Activated CD8-positive, alpha-beta memory T cell treated with anti-CD3 and anti-CD28 coated beads, Interleukin-2, amount 50 U/mL, for 4 hours (primary cell): Measurements from ENCODE around the gene VOPP1.

Experiments used
- DNase-seq: peaks from one replicate; pipeline ENCODE4 v3.0.0-alpha.2; 2020

Gene VOPP1

DNA sequence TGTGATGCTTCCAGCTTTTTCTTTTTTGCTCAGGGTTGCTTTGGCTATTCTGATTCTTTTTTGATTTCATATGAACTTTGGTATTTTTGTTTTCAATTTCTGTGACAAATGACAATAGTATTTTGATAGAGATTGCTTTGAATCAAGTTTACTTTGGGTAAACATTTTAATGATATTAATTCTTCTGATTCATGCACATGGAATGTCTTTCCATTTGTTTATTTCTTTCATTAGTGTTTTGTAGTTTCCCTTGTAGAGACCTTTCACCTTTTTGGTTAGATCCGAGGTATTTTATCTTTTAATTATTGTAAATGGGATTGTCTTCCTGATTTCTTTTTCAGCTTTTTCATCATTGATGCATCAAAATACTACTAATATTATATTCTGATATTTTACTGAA lies 114.0 kb downstream of the VOPP1 start:
- no peak for DNase-seq

DNA sequence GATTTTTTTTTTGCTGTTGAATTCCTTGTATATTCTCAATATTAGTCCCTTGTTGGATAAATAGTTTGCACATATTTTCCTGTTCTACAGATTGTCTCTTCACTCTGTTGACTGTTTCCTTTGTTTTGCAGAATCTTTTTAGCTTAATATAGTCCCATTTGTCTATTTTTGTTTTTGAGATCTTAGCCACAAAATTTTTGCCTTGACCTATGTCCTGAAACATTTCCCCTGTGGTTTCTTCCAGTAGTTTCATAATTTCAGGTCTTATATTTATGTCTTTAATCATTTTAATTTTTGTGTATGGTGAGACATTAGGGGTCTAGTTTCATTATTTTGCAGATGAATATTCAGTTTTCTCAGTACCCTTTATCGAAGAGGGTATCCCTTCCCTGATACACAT lies 114.5 kb downstream of the VOPP1 start:
- no peak for DNase-seq

DNA sequence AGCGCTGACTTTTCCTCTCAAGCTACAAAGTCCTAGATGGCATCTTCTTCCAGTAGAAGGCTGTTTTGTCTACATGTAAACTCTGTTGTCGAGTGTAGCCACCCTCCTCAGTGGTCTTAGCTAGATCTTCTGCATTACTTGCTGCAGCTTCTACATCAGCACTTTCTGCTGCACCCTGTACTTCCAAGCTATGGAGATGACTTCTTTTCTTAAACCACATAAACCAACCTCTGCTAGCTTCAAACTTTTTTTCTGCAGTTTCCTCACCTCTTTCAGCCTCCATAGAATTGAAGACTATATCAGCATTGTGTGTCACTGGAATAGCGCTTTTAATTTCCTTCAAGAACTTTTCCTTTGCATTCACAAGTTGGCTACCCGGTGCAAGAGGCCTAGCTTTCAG lies 119.3 kb downstream of the VOPP1 start:
- DNase-seq = no peak

DNA sequence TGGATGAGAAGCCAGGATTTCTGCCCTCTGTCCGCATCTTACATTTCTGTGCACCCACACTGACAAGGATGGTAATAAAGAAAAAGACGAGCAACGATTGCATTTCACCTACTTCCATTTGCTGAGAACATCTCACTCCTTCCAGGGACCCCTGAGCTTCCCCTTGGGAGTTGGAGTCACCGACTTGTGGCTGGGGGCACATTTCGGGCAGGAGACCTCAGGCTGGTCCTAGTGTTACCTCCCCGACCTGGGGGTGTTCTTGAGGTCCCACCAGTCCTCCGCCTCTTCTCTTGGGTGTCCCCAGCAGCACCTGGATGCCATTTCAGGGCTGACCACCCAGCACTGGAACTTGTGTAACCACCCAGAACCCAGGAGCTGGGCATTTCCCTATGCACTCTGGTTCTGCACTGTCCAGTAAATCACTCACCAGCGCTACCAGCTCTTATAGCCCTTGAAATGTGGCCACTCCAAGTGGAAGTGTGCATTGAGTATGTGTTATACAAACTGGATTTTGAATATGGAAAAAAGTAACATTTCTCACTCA lies 122.2 kb downstream of the VOPP1 start:
- DNase-seq = no peak

DNA sequence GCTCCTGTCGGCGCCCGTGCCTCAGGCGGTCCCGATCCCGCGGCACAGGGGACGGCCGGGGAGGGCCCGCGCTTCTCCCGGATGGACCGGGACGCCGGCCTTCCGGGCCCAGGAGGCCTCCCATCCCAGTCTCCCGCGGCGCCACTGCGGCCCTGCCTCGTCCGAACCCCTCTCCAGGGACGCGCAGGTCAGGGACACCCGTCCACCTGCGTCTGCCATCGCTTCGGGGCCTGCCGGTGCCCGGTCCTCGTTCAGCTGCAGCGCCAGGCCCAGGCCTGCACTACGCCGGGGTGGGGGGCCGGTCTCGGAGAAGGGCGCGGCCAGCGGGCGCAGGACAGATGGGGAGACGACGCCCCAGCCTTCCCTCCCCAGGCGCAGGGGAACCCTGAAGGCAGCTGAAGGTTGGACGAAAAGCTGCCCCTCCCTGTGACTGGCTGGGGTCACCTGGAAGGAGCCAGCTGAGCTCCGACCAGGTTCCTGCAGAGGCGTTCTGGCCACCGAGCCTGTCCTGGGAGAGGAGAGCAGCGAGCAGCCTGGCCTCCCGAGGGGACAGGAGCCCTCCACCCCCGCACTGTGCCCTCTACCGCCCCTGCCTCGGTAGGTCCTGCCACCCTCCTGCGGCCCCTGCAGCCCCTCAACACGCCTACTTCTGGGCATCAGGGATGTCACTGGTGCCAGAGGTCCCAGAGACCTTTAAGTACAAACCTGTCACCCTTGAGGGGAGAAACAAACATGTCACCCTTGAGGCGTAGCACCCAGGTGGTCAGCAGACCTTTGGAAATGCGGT lies 122.9 kb downstream of the VOPP1 start:
- DNase-seq = no peak

DNA sequence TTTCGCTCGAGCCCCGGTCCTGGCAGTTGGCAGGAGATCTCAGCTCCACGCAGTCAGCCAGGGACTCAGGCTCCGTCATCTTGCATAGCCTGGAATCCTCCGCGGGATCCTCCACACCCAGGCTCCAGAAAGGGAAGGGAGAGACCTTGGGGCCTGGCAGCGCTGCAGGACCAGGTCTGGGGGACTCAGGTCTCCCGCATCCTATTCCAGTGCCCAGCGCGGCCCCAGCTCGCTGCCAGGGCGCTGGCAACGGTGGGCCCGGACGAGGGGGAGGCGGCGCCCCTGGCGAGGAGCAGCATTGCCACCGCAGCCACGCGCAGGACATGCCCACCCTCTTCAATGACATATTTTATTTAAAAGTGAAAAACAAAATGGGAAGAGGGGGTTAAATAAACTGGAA lies 123.8 kb downstream of the VOPP1 start:
- no peak for DNase-seq

DNA sequence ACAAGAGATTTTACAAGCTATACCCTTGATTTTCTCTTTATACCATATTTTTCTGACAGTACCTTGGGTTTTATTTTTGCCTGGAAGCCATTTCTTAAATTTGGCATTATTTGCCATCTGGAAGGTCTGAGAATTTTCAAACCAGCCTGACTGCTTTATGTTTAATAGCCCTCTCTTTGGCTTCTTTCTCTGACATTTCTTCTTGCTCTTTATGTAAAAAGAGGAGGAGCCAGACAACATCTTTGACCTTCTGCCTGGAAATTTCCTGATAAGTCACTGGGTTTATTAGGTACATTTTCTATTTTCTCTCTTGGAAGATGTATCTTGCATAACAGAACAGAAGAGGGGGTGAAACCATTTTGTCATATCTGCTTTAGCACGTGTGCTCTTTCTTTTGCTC lies 127.5 kb downstream of the VOPP1 start:
- DNase-seq = no peak

DNA sequence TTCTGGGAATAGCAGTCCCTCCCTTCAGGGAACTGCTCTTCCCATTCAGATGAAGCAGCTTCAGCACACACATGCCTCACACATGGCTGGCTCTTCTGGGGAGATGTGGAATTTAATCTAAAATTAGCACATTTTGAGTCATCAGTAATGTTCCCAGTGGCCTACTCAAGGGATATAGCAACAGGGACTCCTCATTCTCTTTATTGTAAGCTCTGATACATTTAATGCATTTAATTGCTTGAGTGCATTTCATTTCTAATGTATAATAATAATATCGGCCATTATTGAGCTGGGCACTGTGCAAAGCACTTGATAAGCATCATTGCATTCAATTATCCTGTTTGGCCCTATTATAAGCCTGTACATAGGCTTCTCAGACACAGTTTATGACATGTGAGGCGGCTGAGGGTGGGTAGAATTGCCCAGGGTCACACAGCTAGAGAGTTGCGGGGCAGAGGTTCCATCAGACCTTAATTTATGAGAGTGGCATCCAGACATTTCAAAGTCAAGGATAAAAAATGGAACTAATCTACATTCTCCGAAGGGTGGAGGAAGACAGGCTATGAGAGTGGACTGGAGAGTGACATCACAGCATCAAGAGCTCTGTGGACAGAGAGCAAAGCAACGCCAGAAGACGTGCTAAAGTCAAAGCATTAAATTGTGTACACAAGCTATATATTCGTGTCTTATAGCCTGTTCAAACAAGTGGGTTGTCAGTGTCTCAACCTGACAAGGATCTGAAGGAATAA lies 130.4 kb downstream of the VOPP1 start:
- no peak for DNase-seq

DNA sequence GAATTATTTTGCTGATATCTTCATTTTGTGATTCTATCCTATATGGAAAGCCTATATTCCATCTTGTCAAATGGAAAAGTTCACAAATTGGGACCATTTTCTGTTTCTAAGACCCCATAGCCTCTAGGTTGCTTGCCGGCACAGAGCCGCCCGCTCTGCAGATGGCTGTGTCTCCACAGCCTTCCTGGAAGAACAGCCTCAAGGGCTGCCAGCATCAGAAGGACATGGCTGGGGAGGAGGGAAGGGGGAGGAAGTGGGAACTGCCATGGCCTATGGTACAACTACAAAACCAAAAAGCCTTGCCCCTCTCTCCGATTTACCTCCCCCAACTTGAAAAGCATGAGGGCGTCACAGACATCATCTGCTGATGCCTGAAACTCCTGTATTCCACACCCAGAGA lies 131.3 kb downstream of the VOPP1 start:
- no peak for DNase-seq

DNA sequence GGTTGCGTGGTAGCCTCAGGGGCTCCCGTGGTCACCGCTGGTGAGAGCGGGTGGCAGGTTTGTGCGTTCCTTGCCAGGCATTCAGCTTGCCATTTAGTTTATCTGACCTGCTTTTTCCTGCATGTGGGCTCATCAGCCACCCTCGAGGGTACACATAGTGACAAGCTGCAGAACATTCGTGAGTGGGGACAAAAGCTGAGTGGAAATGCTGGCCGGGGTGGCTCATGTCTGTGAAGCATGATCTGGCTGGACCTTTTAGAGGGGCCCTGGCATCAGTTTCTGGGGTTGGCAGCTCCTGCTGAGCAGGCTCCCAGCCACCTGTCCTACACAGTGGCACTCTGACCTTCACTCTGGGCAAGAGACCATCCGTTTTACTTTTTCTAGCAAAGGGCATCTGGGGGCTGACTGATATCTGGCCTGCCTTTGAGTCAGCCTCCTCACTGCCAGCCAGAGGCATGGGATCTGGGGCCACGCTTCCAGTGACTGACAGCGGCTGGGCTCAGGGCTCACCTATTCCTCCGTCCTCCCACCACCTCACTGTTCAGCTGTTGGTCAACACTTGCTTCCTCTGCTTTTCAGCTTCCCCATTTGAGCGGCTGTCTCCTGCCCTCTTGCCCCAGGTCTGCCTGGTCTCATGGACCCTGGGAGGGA lies 132.1 kb downstream of the VOPP1 start:
- DNase-seq = no peak

DNA sequence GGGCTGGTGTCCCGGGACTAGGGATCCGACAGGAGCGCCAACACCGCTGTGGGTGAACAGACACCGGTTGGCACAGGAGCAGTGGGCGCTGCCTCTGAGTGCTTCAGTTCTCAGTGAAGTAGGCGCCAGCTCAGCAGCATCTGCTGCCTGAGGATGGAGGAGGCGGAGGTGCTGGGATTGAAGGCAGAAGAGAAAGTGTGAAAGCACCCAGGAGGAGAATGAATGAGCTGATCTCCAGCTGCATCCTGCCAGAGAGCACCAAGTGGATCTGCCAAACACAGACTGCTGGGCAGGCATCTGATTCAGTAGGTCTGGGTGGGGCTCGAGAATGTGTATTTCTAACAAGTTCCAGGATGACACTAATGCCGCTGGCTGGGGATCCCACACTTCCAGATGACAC lies 132.7 kb downstream of the VOPP1 start:
- DNase-seq = no peak

DNA sequence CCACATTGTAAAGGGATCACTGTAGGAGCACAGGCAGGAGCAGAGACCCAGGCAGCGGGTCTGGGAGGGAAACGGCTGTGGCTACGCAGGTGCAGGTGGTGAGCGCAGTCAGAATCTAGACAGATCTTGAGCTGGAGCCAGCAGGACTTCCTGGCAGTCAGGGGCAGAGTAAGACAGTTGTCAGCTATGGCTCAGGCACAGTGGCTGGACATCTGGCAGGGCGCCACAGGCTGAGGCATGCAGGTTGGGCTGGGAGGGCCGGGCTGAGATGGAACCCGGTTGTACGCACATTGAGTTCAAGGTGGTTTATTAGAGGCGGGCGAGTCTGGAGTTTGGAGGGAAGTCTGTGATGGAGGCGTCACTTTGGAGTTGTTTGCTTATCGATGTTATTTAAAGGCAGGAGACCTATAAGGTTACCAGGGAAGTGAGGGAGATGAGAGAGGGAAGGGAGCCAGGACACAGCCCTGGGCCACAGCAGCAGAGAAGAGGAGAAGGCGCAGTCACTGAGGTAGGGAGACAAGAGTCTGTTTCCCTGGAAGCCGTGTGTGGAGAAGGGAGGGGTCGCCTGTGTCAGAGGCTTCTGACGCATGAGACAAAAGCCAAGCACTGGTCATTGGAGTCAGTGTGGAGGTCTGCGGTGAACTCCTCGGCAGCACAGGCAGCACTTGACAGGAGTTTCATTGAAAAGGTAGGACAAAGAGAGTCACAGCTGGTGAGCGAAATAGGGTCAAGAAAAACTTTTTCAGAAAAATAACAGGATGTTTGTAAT lies 133.4 kb downstream of the VOPP1 start:
- DNase-seq = no peak

DNA sequence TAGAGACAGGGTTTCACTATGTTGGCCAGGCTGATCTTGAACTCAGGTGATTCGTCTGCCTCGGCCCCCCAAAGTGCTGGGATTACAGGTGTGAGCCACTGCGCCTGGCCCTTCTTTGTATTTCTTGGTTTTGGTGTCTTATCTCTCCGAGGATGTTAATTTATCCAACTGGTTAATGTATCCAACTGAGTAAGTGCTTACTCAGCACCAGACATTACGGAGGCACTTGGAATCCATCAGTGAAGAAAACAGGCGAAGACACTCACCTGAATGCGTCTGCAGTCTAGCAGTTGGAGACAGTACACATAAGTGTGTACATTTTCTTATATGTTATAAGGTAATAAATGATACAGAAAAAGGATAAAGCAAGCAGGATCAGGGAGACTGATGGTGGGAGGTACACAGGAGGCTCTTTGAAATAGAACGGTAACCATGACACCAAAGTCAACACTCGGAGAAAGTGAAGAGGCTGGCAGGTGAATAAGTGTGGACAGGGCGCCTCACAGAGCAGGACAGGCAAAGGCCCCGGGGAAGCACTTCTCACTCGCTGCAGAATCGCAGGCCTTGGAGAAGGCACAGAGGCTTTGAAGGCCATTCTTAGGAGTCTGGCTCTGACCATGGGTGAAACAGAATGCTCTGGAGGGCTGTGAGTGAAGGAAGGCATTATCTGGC lies 134.1 kb downstream of the VOPP1 start:
- no peak for DNase-seq

DNA sequence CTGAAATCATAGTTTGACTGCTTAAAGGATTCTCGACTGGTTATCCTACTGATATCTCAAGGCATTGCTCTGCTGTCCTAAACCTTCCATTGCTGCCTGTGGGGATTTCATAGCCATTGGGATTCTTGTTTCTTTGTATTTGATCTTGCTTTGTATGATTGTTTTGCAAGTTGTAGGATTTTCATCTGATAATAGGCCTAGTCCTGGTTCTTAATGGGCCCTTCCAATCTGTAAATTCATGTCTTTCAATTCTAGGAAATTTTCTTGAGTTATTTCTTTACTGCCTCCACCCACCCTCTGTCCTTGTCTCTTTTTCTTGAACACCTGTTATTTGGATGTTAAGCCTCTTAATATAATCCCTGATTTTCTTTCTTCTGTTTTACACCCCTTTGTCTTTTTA lies 134.9 kb downstream of the VOPP1 start:
- no peak for DNase-seq

DNA sequence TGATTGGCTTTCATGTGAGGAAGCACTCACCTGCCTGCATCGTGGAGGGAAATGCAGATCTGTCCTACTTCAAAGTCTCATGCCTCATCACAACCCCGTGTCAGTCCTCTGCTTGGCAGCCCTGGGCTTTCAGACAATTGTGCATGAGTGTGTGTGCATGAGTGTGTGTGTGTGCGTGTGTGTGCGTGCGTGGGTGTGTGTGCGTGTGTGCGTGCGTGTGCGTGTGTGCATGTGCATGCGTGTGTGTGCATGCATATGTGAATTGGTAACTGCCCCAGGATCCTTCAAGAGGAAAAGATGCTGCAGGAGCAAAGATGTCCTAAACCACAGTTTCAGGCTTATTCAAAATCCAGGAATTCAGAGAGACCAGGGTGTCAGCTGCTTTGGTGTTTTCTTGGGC lies 135.8 kb downstream of the VOPP1 start:
- no peak for DNase-seq

DNA sequence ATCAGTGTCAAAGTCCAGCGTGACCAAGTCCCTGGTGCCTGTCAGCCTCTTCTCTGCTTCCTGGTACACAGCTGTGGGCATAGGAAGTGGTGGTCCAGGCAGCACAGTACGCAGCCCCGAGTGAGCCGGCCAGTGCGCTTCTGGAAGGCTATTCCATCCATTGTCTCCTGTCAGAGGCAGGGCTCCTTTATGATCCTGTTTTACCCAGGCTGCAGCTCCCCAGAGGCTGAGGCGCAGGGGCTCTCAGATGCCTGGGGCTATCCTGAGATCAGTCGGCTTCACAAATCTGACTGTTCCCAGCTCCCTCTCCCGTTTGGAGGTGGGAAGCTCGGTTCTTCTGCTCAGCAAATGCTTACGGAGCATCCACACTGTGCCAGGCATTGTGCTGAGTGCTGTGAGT lies 136.8 kb downstream of the VOPP1 start:
- no peak for DNase-seq

DNA sequence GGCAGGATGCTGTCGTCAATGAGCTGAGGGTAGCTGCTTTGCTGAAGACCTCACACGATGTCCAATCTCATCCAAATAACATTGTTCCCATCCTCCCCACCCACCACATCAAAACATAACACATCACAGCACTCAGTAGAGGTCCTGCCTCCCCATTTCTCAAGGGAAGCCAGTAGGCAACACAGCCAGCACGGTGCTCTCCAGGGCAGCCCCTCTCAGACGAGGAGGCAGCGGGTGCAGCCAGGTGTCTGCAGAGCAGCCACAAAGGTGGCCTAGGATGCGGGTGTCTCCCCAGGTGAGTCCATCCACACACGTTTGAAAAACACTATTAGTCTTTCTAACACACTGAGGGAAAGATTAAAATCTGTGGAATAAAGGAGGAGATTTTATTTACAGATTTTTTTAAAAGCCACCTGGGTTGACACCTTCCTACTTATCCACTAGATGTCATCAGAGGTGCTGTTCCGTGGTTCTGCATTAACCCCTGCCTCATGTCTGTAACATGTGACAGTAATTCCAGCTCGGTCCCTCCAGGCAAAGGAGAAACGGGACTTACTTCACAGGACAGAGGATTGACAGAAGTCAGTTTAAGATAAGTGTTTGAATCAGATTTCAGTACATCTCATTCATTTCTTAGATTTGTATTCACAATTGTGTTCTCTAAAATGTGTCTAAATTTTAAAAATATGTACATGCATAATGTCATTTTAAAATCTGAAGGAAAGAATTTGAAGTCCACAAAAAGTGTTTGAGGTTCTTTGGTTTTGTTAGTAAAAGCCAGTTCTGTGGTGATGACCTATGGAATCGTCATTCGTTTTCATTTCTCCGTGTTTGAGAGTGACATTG lies 139.1 kb downstream of the VOPP1 start:
- DNase-seq = no peak

DNA sequence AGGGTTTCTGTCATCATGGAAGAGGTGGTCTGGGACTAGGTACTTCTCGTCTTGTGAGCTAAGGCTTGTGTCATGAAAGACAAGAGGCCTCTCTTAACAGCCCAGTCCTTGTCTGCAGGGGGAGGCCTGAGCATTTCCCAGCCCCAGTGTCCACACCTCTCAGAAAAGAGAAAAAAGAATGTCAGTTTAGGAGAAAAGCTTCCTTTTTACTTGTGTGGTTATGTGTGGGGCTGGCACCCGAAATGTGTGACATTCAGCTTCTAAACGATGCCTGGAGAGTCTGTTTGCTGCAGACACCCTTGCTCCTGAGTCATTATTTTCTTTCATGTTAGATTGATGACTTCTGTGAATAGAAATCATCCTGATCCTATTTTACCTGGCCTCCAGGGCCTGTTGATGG lies 139.8 kb downstream of the VOPP1 start:
- DNase-seq = no peak

DNA sequence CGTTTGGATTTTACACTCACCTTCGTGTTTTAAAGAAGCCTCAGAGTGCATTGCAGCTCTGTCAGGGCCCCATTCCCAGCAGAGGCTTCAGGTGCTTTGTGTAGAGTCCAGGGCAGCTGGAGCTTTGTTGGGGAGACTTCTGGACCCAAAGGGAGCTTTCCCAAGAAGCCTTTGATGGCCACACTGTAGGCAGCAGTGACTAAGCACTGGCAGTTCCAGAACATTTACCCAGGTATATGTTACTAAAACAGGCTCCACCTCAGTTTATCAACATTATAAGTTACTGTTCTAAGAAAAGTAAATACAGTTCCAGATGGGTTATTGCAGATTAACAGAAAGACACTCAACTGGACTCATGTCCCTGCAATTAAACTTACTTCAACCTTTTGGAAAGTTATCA lies 140.4 kb downstream of the VOPP1 start:
- DNase-seq = no peak

DNA sequence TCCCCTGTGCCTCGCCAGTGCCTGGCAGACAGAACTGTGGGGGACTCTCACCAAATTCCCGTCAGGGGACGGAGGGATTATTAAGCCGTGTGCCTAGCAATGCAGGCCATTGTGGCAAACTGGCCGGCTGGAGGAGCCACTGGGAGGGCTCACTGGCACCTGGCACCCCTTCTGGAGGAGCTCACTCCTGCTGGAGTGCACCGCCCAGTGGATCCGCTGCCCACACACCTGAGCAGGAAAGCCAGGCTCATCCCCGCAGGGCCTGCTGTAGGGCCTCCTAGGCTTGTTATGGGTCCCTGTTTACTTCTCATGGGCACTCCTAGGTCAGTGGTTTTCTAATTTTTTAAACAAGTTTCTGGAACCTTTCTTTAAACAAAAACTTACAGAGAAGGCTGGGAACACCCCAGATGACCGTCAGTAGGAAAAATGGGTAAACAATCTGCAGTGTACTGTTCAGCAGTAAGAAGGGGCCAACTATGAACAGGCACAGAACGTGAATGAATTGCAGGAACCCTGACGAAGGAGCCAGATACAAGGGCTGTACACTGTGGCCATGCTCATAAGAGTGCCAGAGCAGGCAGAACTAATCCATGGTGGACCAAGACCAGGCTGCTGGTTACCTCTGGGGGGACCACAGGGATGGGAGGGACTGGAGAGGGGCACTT lies 142.3 kb downstream of the VOPP1 start:
- DNase-seq = no peak

DNA sequence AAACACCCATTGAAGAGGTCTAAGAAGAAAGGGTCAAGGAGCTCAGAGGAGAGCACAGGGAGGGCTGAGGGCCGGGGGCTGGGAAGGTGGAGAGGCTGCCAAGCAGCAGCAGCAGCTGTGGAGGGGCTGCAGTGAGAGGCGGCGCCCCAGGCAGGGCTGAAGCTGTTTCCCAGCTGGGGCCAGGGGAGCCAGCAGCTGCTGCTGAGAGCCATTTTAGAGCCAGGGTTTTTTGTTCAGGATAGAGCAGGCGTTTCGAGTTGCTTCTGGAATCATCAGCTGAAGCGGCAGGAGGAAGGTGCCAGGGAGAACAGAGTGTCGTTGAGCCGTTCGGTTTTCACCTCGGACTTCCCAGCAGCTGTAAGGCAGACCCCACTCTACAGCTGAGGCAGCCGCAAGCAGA lies 144.5 kb downstream of the VOPP1 start:
- no peak for DNase-seq
